GM19397 (cell line): Measurements from ENCODE around the gene FARS2.
A peak's percentile ranks its signal among the peaks of the same experiment; 100 is the strongest.

Experiments
- ATAC-seq: cut with Tn5 transposase; IDR thresholded peaks from one replicate; pipeline ENCODE4 v1.9.1; 2021; ENCODE audit warnings: mild to moderate bottlenecking, moderate library complexity; ENCODE audit not compliant: unreplicated experiment

The FARS2 gene

DNA sequence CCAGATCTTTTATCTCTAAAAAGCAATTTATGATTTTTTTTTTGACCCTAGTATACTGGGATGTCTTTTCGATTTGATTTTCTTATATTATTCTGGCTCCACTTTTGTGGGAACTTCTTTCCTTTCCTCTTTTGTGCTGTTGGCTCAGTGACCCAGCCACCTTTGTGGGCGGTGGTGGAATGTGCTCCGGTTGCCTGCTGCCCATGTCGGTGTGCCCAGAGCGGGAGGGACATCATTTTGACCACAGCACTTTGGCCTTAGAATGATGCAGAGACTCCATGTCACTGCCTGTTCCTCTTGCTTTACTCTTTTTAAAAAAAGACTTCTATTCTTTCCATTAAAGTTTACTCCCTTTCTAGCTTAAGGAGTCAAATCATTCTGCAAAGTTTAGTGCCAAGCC lies 198.0 kb downstream of the FARS2 start:
- ATAC-seq: no peak

DNA sequence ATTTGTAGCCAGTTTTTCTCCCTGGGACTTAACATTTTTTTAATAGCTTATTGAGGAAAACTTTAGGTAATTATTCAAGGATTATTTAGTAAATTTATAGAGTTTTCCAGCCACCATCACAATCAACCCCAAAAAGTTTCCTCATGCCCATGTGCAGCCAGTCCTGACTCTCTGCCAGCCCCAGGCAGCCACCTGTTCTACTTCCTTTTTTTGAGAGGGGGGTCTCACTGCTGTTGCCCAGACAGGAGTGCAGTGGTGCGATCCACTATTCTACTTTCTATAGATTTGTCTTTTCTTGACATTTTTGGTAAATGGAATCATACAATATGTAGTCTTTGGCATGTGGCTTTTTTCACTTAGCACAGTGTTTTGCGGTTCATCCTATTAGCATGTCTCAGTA lies 200.1 kb downstream of the FARS2 start:
- no peak for ATAC-seq

DNA sequence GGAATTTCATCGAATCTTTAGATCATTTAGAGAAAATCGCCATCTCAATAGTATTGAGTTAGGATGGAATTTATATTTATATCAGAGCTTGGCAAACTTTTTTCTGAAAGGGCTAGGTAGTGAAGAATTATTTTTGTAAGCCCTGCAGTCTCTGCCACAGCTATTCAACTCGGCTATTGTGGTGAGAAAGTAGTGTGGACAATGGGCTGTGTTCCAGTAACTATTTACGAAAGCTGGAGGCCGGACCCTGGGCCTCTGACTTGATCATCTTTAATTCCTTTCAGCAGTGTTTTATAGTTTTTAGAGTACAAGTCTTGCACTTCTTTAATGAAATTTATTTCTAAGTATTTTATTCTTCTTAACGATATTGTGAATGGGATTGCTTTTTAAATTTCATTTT lies 201.5 kb downstream of the FARS2 start:
- ATAC-seq: no peak

DNA sequence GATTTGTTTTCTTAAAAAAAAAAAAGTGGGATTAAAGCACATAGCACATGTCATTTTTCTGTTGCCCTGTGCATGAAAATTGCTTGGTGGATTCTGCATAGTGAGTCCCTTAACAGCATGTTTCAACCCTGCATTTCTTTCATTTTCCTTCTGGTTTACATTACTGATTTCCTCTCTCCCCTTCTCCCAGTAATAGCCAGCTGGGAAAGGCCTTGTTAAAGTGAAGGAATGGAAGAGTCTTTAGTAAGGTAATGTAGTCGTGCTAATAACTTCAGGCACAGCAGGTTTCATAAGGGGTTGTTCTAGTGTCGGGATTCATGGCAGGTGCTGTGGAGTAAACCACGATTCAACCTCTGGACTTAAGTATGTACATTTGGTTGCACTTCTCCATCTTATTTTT lies 202.4 kb downstream of the FARS2 start:
- no peak for ATAC-seq

DNA sequence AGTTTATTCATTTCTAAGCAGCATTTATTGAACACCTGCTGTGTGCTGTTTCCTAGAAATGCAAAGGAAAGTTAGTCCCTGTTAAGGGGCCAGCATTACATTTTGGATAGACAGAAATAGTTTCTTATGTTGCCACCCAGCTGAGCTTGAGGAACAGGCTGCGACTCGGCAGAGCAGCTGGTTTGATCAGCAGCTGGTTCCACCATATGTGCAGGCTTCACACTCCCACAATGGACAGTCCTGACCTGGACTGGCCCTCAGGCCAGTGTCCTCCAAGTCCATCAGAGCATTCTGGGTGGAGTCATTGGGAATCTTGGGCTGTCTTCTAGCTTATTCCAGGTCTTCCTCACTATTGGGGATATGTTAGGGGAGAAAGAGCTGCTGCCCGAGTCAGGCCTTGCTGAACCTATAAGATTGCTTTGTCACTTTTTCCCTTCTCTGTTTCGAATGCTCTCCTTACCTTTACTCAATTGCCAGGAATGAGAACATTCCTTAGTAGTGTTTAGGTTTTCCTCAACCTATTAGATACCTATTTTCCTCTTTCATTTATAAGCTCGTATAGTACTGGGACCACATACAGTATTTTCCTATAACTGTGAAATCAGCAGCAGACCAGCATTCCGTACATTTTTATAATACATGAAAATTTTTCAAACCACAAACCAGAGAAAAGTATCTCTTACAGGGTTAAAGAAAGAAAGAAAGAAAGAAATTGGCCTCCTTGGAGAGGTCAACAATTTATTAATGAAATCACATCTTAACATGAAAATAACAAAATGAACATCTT lies 203.0 kb downstream of the FARS2 start:
- ATAC-seq: no peak

DNA sequence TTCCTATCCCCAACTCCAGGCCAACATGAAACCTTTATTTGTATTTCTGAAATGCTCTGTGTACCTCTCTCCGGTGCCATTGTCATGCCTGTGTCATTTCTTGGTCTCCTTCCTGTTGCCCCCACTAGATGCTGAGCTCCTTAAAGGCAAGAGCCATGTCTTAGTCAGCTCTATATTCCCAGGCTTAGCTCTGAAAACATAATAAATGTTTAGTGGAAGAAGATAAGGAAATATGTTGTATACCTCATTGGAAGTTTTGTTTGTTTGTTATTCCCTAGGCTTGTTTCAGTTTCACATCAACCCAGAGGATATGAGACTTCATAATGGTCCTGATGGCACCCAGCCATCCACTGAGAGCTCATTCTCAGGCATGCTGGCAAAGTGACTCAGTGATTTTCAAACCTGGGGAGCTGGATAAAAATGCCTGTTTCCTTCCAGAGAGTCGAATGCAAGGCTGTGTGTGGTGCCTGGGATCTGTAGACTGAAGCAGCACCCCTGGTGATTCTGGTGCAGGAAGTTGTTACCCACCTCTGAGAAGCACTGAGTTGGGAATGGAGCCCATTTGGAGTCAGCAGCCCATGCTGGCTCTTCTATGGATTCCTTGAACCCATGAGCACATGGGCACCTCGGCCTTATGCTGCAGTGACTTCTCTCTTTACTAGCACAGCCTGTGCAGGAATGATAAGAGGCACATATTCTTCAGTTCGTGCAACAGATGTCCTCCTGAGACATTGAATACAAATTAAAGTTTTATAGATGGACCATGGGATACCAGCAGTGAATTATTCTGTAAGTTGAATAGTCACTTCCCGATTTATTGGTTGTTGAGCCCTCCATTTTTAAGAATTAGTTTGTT lies 205.2 kb downstream of the FARS2 start:
- no peak for ATAC-seq

DNA sequence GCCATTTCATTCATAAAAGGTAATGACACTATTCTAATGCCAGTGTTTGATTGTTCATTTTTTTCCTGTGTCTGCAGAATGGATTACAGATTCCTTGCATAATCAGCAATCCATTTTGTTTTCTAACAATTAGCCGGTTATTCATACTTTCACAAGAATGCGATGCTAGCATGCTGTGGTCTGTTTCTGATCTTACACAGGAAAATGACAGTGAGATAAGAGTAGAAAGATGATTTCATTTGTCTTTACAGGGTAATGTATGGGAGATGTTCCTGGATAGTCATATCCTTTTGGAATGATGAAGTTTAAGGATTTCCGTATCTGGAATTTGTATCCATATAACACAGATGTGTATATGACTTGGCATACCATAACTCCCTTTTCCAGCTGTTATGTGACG lies 207.3 kb downstream of the FARS2 start:
- ATAC-seq: no peak

DNA sequence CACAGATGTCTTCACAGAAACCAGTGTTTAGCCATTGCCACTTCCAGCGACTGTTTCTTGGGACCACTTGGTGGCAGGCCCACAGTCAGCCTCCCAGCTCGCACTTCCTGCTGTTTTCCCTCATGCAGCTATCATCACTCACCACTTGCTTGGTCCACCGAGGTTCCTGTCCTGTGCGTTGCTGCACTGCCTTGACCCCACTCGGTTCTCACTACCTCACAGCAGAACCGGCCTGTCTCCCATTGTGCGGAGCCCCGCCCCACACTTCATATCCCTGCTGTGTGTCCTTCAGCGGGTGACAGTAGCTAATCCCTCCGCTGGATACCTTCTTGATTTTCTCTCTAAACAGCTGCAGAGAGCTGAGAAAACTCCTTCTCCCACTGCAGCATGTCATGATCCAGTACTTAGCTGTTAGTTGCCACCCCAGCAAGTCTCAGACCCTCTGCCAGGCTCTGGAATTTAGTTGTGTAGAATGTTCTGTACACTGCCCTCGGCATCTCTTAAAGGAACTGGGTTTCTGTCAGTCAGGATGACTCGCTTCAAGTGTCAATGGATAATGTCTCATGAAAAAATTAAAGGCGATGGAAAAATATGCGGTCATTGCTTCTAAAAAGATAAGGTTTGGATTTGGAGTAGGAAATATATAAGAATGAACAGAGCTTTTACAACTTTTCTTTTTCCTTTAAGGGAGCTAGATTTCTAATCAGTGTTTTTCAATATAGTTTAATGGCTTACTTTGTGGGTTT lies 208.0 kb downstream of the FARS2 start:
- no peak for ATAC-seq

DNA sequence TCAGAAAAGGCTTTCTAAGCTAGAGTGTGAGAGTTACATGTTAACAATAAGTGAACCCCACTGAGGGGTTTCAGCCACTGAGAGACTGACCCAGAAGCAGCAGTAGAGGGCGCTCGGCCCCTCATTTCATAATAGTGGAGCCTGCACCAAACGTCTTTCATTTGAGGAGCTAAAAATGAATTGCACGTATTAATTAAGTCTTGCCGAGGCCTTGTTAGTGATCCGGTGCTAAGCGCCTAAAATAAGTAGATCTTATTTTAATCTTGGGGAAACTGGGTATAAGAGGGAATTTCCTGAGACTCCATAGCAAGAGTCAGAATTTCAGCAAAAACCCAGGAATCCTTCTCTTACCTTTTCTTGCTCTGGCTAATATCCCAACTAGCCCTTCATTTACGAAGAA lies 209.7 kb downstream of the FARS2 start:
- no peak for ATAC-seq

DNA sequence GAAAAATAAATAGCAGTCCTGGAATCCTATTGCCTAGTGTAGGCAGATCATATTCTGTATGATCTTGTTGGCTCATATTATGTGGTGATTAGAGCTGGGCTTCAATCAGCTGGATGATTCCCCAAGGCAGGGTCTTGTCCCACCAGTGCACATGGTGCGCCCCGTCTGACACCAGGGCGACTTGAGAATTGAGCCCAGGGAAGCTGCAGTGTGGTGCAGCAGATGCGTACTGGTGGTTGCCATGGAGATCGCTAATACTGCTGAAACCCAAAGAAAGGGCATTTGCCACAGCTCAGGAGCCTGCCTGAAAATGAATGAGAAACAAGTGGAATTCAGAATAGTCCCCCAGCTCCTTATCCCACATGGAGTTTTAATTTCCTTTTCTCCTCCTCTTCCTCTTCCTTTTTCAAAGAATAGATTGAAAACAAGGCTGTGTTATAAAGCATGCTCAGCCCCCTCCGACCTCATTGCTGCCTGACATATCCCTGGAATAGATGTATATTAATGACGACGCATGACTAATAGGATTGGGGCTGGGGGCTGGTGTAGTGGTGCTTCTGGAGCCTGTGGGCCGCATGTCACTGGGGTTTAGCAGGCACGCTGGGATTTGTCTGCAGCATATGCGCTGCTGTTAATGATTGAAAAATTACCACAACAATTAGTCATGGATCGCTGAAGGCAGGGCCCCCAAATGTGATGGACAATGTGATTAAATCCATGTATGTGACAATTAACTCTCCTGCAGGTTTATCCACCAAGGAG lies 210.5 kb downstream of the FARS2 start:
- no peak for ATAC-seq

DNA sequence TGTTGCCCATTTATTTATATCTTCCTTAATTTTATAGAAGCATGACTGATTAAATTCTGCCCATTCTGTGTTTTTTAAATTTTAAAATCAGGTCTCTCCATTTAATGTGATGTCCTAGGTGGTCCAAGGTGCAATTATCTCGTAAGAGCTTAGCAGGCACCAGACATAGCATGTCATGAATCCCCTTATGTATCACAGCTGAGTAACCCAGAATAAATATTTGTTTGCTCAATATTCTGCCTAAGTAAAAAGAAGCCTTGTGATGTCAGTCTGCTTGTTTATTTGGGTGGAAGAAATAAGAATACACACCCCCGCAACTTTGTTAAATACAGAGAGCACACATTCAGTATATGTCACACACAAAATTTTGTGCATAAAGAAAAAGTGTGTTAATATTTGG lies 211.3 kb downstream of the FARS2 start:
- no peak for ATAC-seq

DNA sequence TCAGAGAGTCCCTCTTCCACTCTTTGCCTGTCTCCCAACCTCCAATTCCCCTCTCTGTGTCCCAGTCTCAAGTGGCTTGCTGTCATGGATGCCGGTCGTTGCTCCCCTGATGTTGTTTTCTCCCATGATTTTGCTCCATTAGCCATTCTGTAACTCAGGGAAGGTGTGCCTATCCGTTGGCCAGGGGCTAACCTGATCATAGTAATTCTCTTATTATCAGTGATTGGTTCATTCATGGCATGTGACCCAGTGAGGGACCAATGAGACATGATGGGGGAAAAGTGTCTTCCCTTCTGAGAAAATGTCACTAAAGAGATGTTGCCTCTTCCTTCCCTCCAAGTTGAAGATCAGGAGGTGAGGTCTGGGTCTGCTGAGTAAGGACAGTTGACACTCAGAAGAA lies 214.5 kb downstream of the FARS2 start:
- no peak for ATAC-seq

DNA sequence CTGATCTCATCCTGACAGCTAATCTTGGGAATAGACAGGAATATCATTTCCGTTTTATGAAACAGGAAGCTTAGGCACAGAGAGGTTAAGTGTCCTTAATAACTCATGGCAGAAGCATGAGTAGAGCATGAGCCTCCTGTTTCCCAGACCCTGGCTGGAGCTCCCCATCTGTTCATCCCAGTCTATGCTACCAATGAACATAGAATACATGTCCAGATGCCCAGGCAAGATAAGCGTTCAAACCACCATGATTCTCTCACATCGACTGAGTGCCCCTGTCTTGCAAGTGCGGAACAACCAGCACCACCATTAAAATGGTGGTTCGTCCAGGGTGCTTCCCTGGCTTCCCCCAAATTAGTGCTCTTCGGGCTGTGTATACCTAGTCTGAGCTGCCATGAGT lies 217.1 kb downstream of the FARS2 start:
- no peak for ATAC-seq

DNA sequence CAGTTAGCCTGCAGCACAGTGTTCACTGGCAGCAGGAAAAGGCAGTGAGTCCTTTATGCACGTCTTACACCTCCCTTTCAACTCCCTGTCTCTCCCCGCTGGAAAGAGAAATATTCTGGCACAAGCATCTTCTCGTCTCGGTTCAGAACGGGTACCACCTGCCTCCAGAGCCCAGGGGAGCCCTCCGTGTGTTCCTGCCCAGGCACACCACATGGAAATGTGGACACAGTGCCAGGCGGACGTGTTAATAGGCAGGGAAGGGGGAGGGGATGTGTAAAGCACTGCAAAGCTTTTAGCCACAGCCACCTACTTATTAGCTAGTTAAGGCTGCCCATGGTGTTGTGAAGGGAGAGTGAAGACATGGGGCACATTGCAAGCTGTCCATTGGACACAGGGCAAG lies 219.7 kb downstream of the FARS2 start:
- no peak for ATAC-seq

DNA sequence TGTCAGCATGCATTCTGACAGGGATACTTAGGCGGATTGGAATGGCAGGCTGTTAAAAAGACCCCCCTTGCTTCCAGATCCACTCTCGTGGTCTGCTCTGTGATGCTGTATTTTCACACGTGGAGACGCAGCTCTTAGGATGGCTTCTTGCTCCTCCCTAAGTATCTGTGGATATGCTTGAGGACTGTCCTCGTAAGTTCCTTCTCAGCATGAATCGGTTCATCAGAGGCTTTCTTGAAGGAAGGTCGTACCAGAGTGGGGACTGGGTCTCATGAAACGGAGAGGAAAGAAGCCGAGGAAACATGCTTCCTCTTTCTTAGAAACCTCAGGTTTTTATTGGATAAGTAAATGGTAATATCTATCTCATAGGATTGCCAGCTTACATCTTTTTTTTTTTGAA lies 220.4 kb downstream of the FARS2 start:
- ATAC-seq: no peak

DNA sequence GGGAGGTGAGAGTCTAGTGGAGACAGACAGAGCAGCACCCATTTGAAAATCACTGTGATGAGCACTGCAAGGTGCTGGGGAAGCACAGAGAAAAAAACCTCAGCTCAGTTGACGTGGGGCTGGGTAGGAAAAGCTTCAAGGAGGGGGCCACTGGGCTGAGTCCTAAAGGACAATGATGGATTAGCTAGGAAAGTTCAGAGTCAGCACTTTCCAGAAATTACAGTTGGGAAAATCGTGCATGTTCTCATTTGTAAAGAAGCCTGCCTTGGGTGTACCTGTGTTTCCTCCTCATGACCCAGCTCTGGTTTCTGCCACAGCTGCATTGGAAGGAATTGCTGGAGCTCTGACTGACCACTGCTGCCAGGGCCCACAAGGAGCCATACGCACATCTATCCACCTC lies 221.3 kb downstream of the FARS2 start:
- no peak for ATAC-seq

DNA sequence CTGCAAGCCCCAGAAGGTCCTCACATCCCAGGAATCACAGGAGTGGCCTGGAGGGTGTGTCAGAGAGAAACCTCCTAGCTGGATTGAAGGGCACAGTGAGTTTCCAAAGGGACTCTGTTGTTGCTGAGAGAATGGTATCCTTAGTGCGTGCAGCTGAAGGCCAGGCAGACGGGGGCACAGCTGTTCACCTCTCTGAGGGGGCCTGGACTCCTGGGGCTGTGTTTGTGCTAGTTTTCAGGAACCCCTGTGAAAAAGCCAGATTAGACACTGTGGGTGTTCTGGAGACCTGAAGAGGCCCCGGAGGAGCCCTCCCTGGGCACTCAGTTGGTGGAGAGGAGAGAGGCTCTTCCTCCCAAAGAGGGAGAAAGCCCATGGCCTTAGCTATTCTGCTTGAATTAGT lies 223.4 kb downstream of the FARS2 start:
- no peak for ATAC-seq

DNA sequence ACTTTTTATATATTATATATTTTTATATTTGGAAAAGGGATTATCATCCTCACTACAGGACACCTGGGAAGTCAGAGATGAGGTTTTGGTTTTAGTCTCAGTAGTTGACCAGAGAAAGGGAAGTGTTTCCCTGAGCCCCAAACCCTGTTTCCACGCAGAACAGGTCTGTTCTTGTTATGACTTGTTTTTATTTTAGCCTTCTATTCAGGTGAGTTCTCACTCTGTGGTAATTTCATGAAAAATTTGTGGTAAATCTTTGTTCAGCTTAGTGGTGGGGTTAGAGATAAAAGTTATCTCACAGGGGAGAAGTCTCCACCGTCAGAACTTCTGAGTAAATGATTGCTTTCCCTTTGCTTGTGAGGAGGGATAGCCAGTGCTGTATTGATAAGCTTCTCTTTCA lies 224.9 kb downstream of the FARS2 start:
- ATAC-seq: peak; percentile 84

DNA sequence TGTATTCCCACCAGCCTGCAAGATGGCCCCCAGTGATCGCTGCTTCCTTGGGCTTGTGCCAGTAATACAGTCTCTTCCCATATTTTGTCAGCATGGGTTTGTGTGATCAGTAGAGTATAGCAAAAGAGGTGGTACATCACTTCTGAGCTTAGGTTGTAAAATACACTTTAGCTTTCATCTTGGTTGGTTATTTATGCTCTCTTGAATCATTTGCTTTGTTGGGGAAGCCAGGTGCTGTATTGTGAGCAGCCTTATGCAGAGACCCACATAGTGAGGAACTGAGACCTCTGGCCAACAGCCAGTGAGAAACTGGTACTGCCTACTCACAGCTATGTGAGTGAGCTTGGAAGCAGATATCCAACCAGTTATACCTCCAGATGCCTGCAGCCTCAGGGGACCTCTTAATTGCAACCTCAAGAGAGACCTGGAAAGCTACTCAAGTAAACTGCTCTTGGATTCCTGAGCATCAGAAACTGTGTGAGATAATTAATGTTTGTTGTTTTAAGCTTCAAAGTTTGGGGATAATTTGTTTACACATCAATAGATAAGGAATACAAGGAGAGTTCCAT lies 229.3 kb downstream of the FARS2 start:
- no peak for ATAC-seq

DNA sequence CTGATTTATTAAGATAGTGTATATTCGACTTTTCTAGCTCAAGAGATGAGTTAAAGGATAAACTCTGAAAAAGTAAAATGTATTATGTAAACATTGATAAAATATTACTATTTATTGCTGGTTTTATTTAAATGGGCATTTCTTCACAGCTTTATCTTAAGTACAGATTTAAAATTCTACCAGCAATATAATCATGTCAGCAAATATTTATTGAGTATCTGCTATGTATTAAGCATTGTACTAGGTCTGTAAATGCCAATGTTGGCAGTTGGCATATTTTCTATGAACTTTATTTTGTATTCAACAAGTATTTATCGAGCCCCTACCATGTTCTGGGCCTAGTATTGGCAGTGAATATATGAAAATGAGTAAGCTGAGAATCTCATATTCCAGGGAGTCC lies 231.0 kb downstream of the FARS2 start:
- no peak for ATAC-seq

DNA sequence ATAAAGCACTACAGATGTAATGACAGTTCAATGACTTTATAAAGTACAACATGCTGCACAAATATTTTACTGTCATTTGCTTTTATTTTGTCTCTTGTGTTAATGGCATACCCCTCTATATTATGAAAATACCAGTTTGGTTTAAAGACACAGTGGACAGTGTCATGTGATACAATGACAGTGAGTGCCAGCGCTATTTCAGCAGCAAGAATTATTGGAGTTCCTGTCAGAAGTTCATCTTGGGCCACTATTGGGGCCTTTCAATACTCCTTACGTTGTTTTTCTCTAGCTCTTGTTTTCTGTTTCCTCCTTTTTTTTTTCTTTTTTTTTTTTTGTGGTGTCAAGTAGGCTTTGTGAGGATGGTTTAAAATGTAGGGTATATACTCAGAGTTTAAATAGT lies 232.5 kb downstream of the FARS2 start:
- no peak for ATAC-seq
